ENCODE measurements around the gene GABARAP. TPM values are rescaled to one million over a fixed set of nuclear protein-coding genes. Genes with fewer than 3 reads are reported as not detected.

GABARAP gene
- total and polyA plus RNA-seq, 2 donors (not counting 1 experiment from before 2014, with no cell fraction given): 323 to 371 TPM

- no peak for ATAC-seq (ENCODE audit: low read depth)
- Mint-ChIP-seq H3K27me3 (no peaks in the 10 kb centered on the region), H3K9me3 (ENCODE audit: insufficient read depth) (no peaks in the 10 kb centered on the region), H3K27ac (no peak overlapping the region), H3K4me3 (no peak overlapping the region), H3K4me1 (peaks cover 3% of the 10 kb centered on the region)
- no peaks in the 10 kb centered on the region for H3K27me3 ChIP-seq (replicated peaks in 1 of 4; ENCODE audit: control extremely low read depth in 1 of 4, control insufficient read depth in 3 of 4, insufficient read depth in 4 of 4, low read length in 3 of 4)
- H2AFZ ChIP-seq (ENCODE audit: insufficient read depth, low read depth, low read length, poor library complexity, severe bottlenecking): no peak overlapping the region
- ChIA-PET CTCF (no interaction called here), POLR2A (no interaction called here)
- WGBS (ENCODE audit: insufficient coverage): 98% methylated on average over 31 of the region's 31 CpGs
- H4K20me1 ChIP-seq (ENCODE audit: control insufficient read depth, insufficient read depth, low read length, poor library complexity, severe bottlenecking): no peaks in the 10 kb centered on the region
- no peak overlapping the region for H3K4me3 ChIP-seq (ENCODE audit: control extremely low read depth in 1 of 5, extremely low read depth in 1 of 5, insufficient read depth in 1 of 5, low read depth in 2 of 5, low read length in 4 of 5)
- intact Hi-C loops (cut with micrococcal nuclease): no loop called here
- no peak overlapping the region for H3K9ac ChIP-seq (ENCODE audit: low read length)
- no peak overlapping the region for H3K4me2 ChIP-seq (replicated peaks; ENCODE audit: low read depth, low read length, poor library complexity, severe bottlenecking)
- DNase-seq: no peak
- no peaks in the 10 kb centered on the region for H3K9me3 ChIP-seq (ENCODE audit: control extremely low read depth in 1 of 3, control insufficient read depth in 2 of 3, insufficient read depth in 1 of 3, low read length in 2 of 3)
- TF ChIP-seq CTCF (IDR thresholded peaks at IDR 0.05): no peak
- no peak for TF ChIP-seq EZH2 (IDR thresholded peaks at IDR 0.05; ENCODE audit: borderline replicate concordance, insufficient read depth, low read depth, low read length, poor library complexity, severe bottlenecking)
- peaks cover 0 to 2% of the 10 kb centered on the region in 2 donors for H3K4me1 ChIP-seq (ENCODE audit: control insufficient read depth in 2 of 2, insufficient read depth in 2 of 2, low read length in 2 of 2)
- peaks cover 0 to 77% of the 10 kb centered on the region in 2 experiments for H3K36me3 ChIP-seq (replicated peaks in 1 of 2; ENCODE audit: control extremely low read depth in 1 of 2, control insufficient read depth in 1 of 2, extremely low read depth in 1 of 2, insufficient read depth in 2 of 2, low read length in 1 of 2)
- no peak overlapping the region for H3K27ac ChIP-seq (ENCODE audit: low read length in 2 of 2)
- H3K79me2 ChIP-seq (ENCODE audit: control insufficient read depth, insufficient read depth, low read length): peaks cover 23% of the 10 kb centered on the region
Measured at GRCh38 chr17:7226721-7227710, 15.2 kb downstream of the GABARAP start.

All from B cell (primary cell).